SKM-1 treated with dmso at 0.1 percent for 144 hours (cell line): Measurements from ENCODE around the gene CDH1.
"Not testable (repeated sequence)": the region's sequence is repeated elsewhere in the genome, so short reads cannot be mapped to it uniquely, and the experiment has no call there.

Source experiments
- DNase-seq: peaks from one replicate; lab custom pipeline; 2025; ENCODE audit not compliant: unreplicated experiment; lab: John Stamatoyannopoulos, UW

CDH1 gene

GRCh38 chr16:68737046-68737729 lies at the start of gene CDH1:
CDH1 (plus strand) TSS chr16:68737292; CDS start chr16:68737416, 124 bp downstream.
- no peak for DNase-seq

- DNase-seq, result no peak
Observed at GRCh38 chr16:68689921-68690320, 47.2 kb upstream of the CDH1 start.

GRCh38 chr16:68695575-68695974 lies 41.5 kb upstream of the CDH1 start:
- no peak for DNase-seq

GRCh38 chr16:68696514-68696913 lies 40.6 kb upstream of the CDH1 start:
- DNase-seq, result no peak

- DNase-seq, result no peak
Observed at GRCh38 chr16:68698091-68698490, 39.0 kb upstream of the CDH1 start.

- peak; percentile 14 for DNase-seq
Observed at GRCh38 chr16:68700120-68700519, 37.0 kb upstream of the CDH1 start.

GRCh38 chr16:68700831-68701230 lies 36.3 kb upstream of the CDH1 start:
- no peak for DNase-seq

- DNase-seq, result peak; percentile 59
Observed at GRCh38 chr16:68704232-68704867, 32.7 kb upstream of the CDH1 start.

GRCh38 chr16:68707340-68708152 lies 29.5 kb upstream of the CDH1 start:
- DNase-seq, result no peak

GRCh38 chr16:68710211-68710610 lies 26.9 kb upstream of the CDH1 start:
- no peak for DNase-seq

- no peak for DNase-seq
Observed at GRCh38 chr16:68711421-68712139, 25.5 kb upstream of the CDH1 start.

GRCh38 chr16:68713361-68713760 lies 23.7 kb upstream of the CDH1 start:
- DNase-seq, result no peak

- DNase-seq, result no peak
Observed at GRCh38 chr16:68715471-68715870, 21.6 kb upstream of the CDH1 start.

- DNase-seq, result not testable (repeated sequence)
Observed at GRCh38 chr16:68716516-68716915, 20.6 kb upstream of the CDH1 start.

GRCh38 chr16:68717684-68718083 lies 19.4 kb upstream of the CDH1 start:
- DNase-seq, result no peak

- no peak for DNase-seq
Observed at GRCh38 chr16:68718590-68718989, 18.5 kb upstream of the CDH1 start.

- DNase-seq, result no peak
Observed at GRCh38 chr16:68719993-68720489, 17.1 kb upstream of the CDH1 start.

GRCh38 chr16:68722119-68723024 lies 14.7 kb upstream of the CDH1 start:
- DNase-seq, result no peak

- DNase-seq, result no peak
Observed at GRCh38 chr16:68724797-68725196, 12.3 kb upstream of the CDH1 start.

- no peak for DNase-seq
Observed at GRCh38 chr16:68728523-68728922, 8.6 kb upstream of the CDH1 start.
